KBM-7 (cell line): ENCODE results near the gene PPP1CC.
A peak's percentile ranks its signal among the peaks of the same experiment; 100 is the strongest.
"Not testable (repeated sequence)": the region's sequence is repeated elsewhere in the genome, so short reads cannot be mapped to it uniquely, and the experiment has no call there.

Experiments
- DNase-seq: peaks from one replicate; pipeline ENCODE4 v3.0.0-alpha.2; 2015
- in situ Hi-C: fragments of 300-500 bp; cut with MboI; formaldehyde crosslinking; loops from 2 replicates; pipeline ENCODE4 v1.14.3; 2020; ENCODE audit warnings: low sequenced_read_pairs, low pct_unique_long_range_greater_than_20kb, mixed read lengths

The PPP1CC gene

GRCh38 chr12:110760204-110760609 is 17.5 kb upstream of the PPP1CC start:
- in situ Hi-C loops = no loop called here

GRCh38 chr12:110758922-110759321 is 16.2 kb upstream of the PPP1CC start:
- in situ Hi-C loops = no loop called here
- DNase-seq = no peak

More at GRCh38 chr12:110760204-110760609, 17.5 kb upstream of the PPP1CC start:
- DNase-seq = no peak

GRCh38 chr12:110756611-110757010 is 13.9 kb upstream of the PPP1CC start:
- no peak for DNase-seq
- in situ Hi-C loops = no loop called here

- in situ Hi-C loops = no loop called here
- no peak for DNase-seq
These were observed 11.6 kb upstream of the PPP1CC start for GRCh38 chr12:110754101-110754793.

GRCh38 chr12:110750784-110751461 is 8.2 kb upstream of the PPP1CC start:
- no peak for DNase-seq
- in situ Hi-C loops = no loop called here

- in situ Hi-C loops = no loop called here
- DNase-seq = no peak
These were observed 3.9 kb upstream of the PPP1CC start for GRCh38 chr12:110746550-110746949.

GRCh38 chr12:110745542-110746284 is 3.0 kb upstream of the PPP1CC start:
- in situ Hi-C loops = no loop called here
- DNase-seq = no peak

- in situ Hi-C loops = no loop called here
- DNase-seq = no peak
These were observed 2.0 kb upstream of the PPP1CC start for GRCh38 chr12:110744601-110745264.

GRCh38 chr12:110744151-110744571 is 1.5 kb upstream of the PPP1CC start:
- no peak for DNase-seq
- in situ Hi-C loops = no loop called here

GRCh38 chr12:110743571-110744093 is 941 bp upstream of the PPP1CC start:
- in situ Hi-C loops = no loop called here
- no peak for DNase-seq

- in situ Hi-C loops = no loop called here
- no peak for DNase-seq
These were observed 484 bp downstream of the PPP1CC start for GRCh38 chr12:110742096-110742717.

- DNase-seq = peak; percentile 67
- in situ Hi-C loops = no loop called here
These were observed 1.2 kb downstream of the PPP1CC start for GRCh38 chr12:110741341-110742095.

GRCh38 chr12:110739894-110740293 is 2.8 kb downstream of the PPP1CC start:
- in situ Hi-C loops = no loop called here

GRCh38 chr12:110739488-110739887 is 3.2 kb downstream of the PPP1CC start:
- DNase-seq = no peak
- in situ Hi-C loops = no loop called here

More at GRCh38 chr12:110739894-110740293, 2.8 kb downstream of the PPP1CC start:
- no peak for DNase-seq

GRCh38 chr12:110737532-110737931 is 5.2 kb downstream of the PPP1CC start:
- DNase-seq = no peak
- in situ Hi-C loops = no loop called here

GRCh38 chr12:110737016-110737415 is 5.7 kb downstream of the PPP1CC start:
- in situ Hi-C loops = not testable (repeated sequence)

GRCh38 chr12:110733900-110734299 is 8.8 kb downstream of the PPP1CC start:
- no peak for DNase-seq
- in situ Hi-C loops = no loop called here

More at GRCh38 chr12:110737016-110737415, 5.7 kb downstream of the PPP1CC start:
- not testable (repeated sequence) for DNase-seq

- no peak for DNase-seq
- in situ Hi-C loops = no loop called here
These were observed 9.5 kb downstream of the PPP1CC start for GRCh38 chr12:110733089-110733715.
